Psoas muscle (tissue), 8 donors: ENCODE data around the gene GTSE1. TPM values are rescaled to one million over a fixed set of nuclear protein-coding genes. Genes with fewer than 3 reads are reported as not detected.
A peak's percentile ranks its signal among the peaks of the same experiment; 100 is the strongest.

ENCODE experiments used
- ATAC-seq, 4 donors: fragments of 200-7000 bp; cut with Tn5 transposase; one replicate each; pipeline ENCODE4 v1.9.1; 2020; ENCODE audit warnings: moderate library complexity in 3 of 4, mild to moderate bottlenecking in 2 of 4
- DNase-seq, 2 donors: peaks; one replicate each; pipeline ENCODE4 v3.0.0-alpha.2; 2020
- H3K27ac ChIP-seq: fragments of 200-600 bp; one replicate; pipeline ENCODE4 v1.8.0; 2022
- H3K27me3 ChIP-seq, 3 donors: fragments of 200-600 bp in 1 of 3; one replicate each; pipeline versions ENCODE4 v1.6.1 to v1.8.0; 2013 to 2022; ENCODE audit warnings: low read length in 2 of 3, mild to moderate bottlenecking in 2 of 3, moderate library complexity in 1 of 3; ENCODE audit not compliant: insufficient read depth in 3 of 3
- H3K36me3 ChIP-seq, 2 donors: fragments of 200-600 bp in 1 of 2; one replicate each; pipeline versions ENCODE4 v1.6.1 to v1.8.0; 2013 to 2022; ENCODE audit warnings: low read depth in 1 of 2, mild to moderate bottlenecking in 1 of 2, moderate library complexity in 1 of 2; ENCODE audit not compliant: insufficient read depth in 1 of 2
- H3K4me1 ChIP-seq: fragments of 200-600 bp; one replicate; pipeline ENCODE4 v1.8.0; 2022
- H3K4me3 ChIP-seq: fragments of 200-600 bp; one replicate; pipeline ENCODE4 v1.8.0; 2022; ENCODE audit warnings: mild to moderate bottlenecking
- H3K9me3 ChIP-seq: fragments of 200-600 bp; one replicate; pipeline ENCODE4 v1.8.0; 2022
- WGBS, 3 donors: extraction: QIAGEN DNeasy Blood & Tissue Kit; methylation state at CpG; one replicate each; pipeline versions ENCODE4 v1.1.6 to v1.1.7; 2013; 5-methylcytosine and 5-hydroxymethylcytosine counted together
- intact Hi-C, 2 donors: fragments of 100-400 bp; cut with DNase I; formaldehyde crosslinking; loops; one replicate each; pipeline versions ENCODE4 v1.11.0 to v1.14.2; 2022
- polyA plus RNA-seq, 3 donors: library from polyadenylated mRNA; stranded (reverse); fragments of 200-250 nt; gene quantifications; one replicate each; pipeline ENCODE4 v1.2.3, GENCODE V29; 2013
- total RNA-seq, 4 donors: library from RNA; stranded (reverse); fragmentation: NEBNext Ultra II Directional in 2 of 4; extraction: Animal tissue kit (Norgen Biotek cat#: 25700) in 2 of 4; gene quantifications; one replicate each; pipeline versions ENCODE4 v1.2.1 to v1.2.4, GENCODE V29; 2021 to 2023
- TF ChIP-seq, protein P1 (sequence below): fragments of 200-600 bp; IDR thresholded peaks from one replicate; pipeline ENCODE4 v1.8.0; 2022; ENCODE audit warnings: antibody characterized with exemption
- donor health status: healthy with polysubstance abuse.
- donor health status: DM: no; HTN: no; CAD: no; lungs with moderate emphysema.
- donor health status: Bipolar disorder and iron deficiency.
- donor health status: healthy.
- donor health status: DM: yes; HTN: yes; CAD: no.
- donor health status: DM: no; HTN: no; CAD: no.
- donor health status: DM: no; HTN: no; CAD: no.
- donor health status: DM: yes; HTN: yes; CAD: no.

The GTSE1 gene
- total and polyA plus RNA-seq, 7 donors, result 0.04 to 0.47 (median 0.16) TPM; not detected in 1

- H3K27ac ChIP-seq, result no peak overlapping the region
- H3K36me3 ChIP-seq, result peaks cover 0 to 64% of the 10 kb centered on the region in 2 donors
- intact Hi-C loops, result no loop called here
- peaks cover 4% of the 10 kb centered on the region for H3K4me1 ChIP-seq
- no peak overlapping the region for H3K4me3 ChIP-seq
- H3K9me3 ChIP-seq, result no peaks in the 10 kb centered on the region
- DNase-seq (no peak), ATAC-seq (no peak)
- no peaks in the 10 kb centered on the region for H3K27me3 ChIP-seq
- WGBS, 3 donors, result 76 to 78% (median 76%) methylated on average over 3 of the region's 3 CpGs
- TF ChIP-seq, protein P1, sequence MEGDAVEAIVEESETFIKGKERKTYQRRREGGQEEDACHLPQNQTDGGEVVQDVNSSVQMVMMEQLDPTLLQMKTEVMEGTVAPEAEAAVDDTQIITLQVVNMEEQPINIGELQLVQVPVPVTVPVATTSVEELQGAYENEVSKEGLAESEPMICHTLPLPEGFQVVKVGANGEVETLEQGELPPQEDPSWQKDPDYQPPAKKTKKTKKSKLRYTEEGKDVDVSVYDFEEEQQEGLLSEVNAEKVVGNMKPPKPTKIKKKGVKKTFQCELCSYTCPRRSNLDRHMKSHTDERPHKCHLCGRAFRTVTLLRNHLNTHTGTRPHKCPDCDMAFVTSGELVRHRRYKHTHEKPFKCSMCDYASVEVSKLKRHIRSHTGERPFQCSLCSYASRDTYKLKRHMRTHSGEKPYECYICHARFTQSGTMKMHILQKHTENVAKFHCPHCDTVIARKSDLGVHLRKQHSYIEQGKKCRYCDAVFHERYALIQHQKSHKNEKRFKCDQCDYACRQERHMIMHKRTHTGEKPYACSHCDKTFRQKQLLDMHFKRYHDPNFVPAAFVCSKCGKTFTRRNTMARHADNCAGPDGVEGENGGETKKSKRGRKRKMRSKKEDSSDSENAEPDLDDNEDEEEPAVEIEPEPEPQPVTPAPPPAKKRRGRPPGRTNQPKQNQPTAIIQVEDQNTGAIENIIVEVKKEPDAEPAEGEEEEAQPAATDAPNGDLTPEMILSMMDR, result no peak
Measured at GRCh38 chr22:46286006-46286405, 10.7 kb upstream of the GTSE1 start.

GRCh38 chr22:46286941-46287872, 9.5 kb upstream of the GTSE1 start:
- TF ChIP-seq, protein P1, result no peak

DNA sequence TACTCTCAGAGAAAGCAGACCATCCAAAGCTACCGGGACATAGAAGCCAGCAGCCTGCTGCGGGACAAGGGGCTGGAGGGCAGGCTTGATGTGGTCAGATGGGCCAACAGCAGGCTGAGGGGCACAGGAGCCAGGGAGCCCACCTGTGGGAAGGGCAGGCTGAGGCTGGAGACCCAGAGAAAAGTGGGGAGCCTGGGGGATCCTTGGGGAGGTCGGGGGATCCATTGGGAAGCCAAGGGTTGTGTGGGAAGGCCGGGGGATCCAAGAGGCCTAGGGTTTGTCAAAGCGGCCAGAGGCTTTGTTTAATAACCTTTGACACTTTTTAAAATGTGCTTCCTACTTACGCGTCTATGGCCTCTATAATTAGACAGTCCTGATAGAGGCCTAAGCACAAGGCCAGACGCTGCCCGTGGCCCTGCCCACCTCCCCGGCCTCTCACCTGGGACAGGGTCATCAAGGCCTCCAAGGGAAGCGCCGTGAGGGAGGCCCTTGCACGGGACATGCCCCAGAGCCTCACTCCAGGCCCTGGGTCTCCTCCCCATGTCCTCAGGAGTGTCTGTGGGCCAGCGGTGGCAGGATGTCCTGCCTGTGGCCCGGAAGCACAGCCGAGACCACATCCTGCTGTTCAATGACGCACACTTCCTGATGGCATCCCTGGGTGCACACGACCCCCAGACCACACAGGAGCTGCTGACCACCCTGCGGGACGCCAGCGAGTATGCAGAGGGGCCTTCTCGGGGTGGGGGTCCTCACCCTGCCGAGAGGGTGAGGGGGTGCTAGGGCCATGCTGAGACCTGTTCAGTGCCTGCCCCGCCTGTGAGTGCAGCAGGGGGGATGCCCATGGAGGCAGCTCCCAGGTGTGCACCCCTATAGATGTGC, 8.6 kb upstream of the GTSE1 start:
- Histone ChIP-seq H3K4me3 (peak overlapping the region; percentile 38), H3K27me3 (no peaks in the 10 kb centered on the region), H3K36me3 (peaks cover 0 to 60% of the 10 kb centered on the region in 2 donors), H3K27ac (no peak overlapping the region), H3K4me1 (peaks cover 4% of the 10 kb centered on the region), H3K9me3 (no peaks in the 10 kb centered on the region)
- ATAC-seq, result peak in 1 of 4 donors; percentile 22
- intact Hi-C loops, result no loop called here
- TF ChIP-seq, protein P1, result no peak
- DNase-seq, result peak; percentile 49 to 74
- WGBS, 3 donors, result 71 to 81% (median 72%) methylated on average over 22 to 24 of the region's 24 CpGs

More at GRCh38 chr22:46286941-46287872, 9.5 kb upstream of the GTSE1 start:
- 79 to 87% (median 81%) methylated on average over 15 of the region's 15 CpGs for WGBS, 3 donors
- H3K27ac ChIP-seq, result no peak overlapping the region
- peaks cover 0 to 60% of the 10 kb centered on the region in 2 donors for H3K36me3 ChIP-seq
- DNase-seq (peak in 1 of 2 donors; percentile 44), ATAC-seq (no peak)
- H3K9me3 ChIP-seq, result no peaks in the 10 kb centered on the region
- H3K4me1 ChIP-seq, result peaks cover 4% of the 10 kb centered on the region
- intact Hi-C loops, result no loop called here
- H3K27me3 ChIP-seq, result no peaks in the 10 kb centered on the region
- peak overlapping the region; percentile 38 for H3K4me3 ChIP-seq

- WGBS, 3 donors, result 88 to 93% (median 89%) methylated on average over 7 of the region's 7 CpGs
- Histone ChIP-seq H3K36me3 (peaks cover 0 to 60% of the 10 kb centered on the region in 2 donors), H3K27ac (no peak overlapping the region), H3K9me3 (no peaks in the 10 kb centered on the region), H3K4me1 (peaks cover 4% of the 10 kb centered on the region), H3K4me3 (no peak overlapping the region), H3K27me3 (no peaks in the 10 kb centered on the region)
- no peak for ATAC-seq
- TF ChIP-seq, protein P1, result no peak
- intact Hi-C loops, result no loop called here
- DNase-seq, result no peak
Measured at GRCh38 chr22:46288846-46289243, 7.8 kb upstream of the GTSE1 start.
